H1 (cell line): ENCODE results near the gene AK2. TPM values are rescaled to one million over a fixed set of nuclear protein-coding genes. Genes with fewer than 3 reads are reported as not detected.
A peak's percentile ranks its signal among the peaks of the same experiment; 100 is the strongest.

Experiments used
- CTCF ChIA-PET: fragments of 300-600 bp; sonication (Branson Sonifier 250); formaldehyde crosslinking; loops from one replicate; lab custom pipeline; 2021; ENCODE audit not compliant: partially characterized antibody; lab: Charles Lee
- POLR2A ChIA-PET: fragments of 300-600 bp; sonication (Branson Sonifier 250); formaldehyde crosslinking; loops from one replicate; lab custom pipeline; 2021; ENCODE audit warnings: inconsistent platforms; ENCODE audit not compliant: partially characterized antibody; lab: Charles Lee
- DNase-seq, 2 experiments: peaks; one replicate each; pipeline versions ENCODE4 v3.0.0 to v3.0.0-alpha.2; 2010 to 2022; ENCODE audit warnings: low spot score in 2 of 2, low read depth in 1 of 2, mixed read lengths in 1 of 2
- FAIRE-seq: peaks from 2 replicates; lab custom pipeline; 2011; peaks lifted over from hg19 to GRCh38; lab: Jason Lieb, UNC
- H2AFZ ChIP-seq: 2 replicates; pipeline ENCODE4 v1.8.1; 2012; ENCODE audit warnings: low read length, inconsistent platforms
- H2AK5ac ChIP-seq: 2 replicates; pipeline ENCODE4 v1.6.1; 2013; ENCODE audit warnings: low read depth, low read length
- H2BK120ac ChIP-seq: replicated peaks from 2 replicates; pipeline ENCODE3; 2013; ENCODE audit warnings: low read depth, low read length, inconsistent platforms
- H2BK12ac ChIP-seq: 2 replicates; pipeline ENCODE4 v1.6.1; 2013; ENCODE audit warnings: low read depth, low read length
- H2BK15ac ChIP-seq: 2 replicates; pipeline ENCODE4 v1.6.1; 2013; ENCODE audit warnings: low read length
- H2BK20ac ChIP-seq: 2 replicates; pipeline ENCODE4 v1.6.1; 2013; ENCODE audit warnings: low read length
- H2BK5ac ChIP-seq: 2 replicates; pipeline ENCODE4 v1.6.1; 2013; ENCODE audit warnings: low read depth, low read length
- H3K14ac ChIP-seq: 2 replicates; pipeline ENCODE4 v1.6.1; 2013; ENCODE audit warnings: inconsistent platforms; ENCODE audit not compliant: insufficient read length
- H3K18ac ChIP-seq: 2 replicates; pipeline ENCODE4 v1.6.1; 2013; ENCODE audit warnings: low read length; ENCODE audit errors: extremely low read depth
- H3K23ac ChIP-seq: 2 replicates; pipeline ENCODE4 v1.6.1; 2013; ENCODE audit warnings: inconsistent platforms; ENCODE audit not compliant: insufficient read length
- H3K23me2 ChIP-seq: 2 replicates; pipeline ENCODE4 v1.6.1; 2013; ENCODE audit warnings: low read depth, low read length
- H3K27ac ChIP-seq: 2 replicates; pipeline ENCODE4 v1.6.1; 2011; ENCODE audit warnings: low read depth, low read length, inconsistent platforms
- H3K27me3 ChIP-seq, 4 experiments: replicated peaks in 1 of 4; 1 replicate in 1 of 4; 2 replicates in 3 of 4; pipeline versions ENCODE4 v1.6.1 to v1.8.1; 2011 to 2013; ENCODE audit warnings: low read length in 3 of 4, mild to moderate bottlenecking in 3 of 4, inconsistent platforms in 2 of 4, mixed read lengths in 2 of 4, moderate library complexity in 1 of 4; ENCODE audit not compliant: control insufficient read depth in 3 of 4, insufficient read depth in 3 of 4; ENCODE audit errors: extremely low read depth in 1 of 4
- H3K36me3 ChIP-seq, 4 experiments: 2 replicates each; pipeline versions ENCODE4 v1.6.1 to v1.8.1; 2011 to 2013; ENCODE audit warnings: mild to moderate bottlenecking in 4 of 4, low read length in 3 of 4, moderate library complexity in 2 of 4, control low read depth in 1 of 4, inconsistent platforms in 1 of 4; ENCODE audit not compliant: insufficient read depth in 4 of 4, control insufficient read depth in 2 of 4
- H3K4ac ChIP-seq: replicated peaks from 2 replicates; pipeline ENCODE3; 2013; ENCODE audit warnings: low read length, low read depth, mixed read lengths, inconsistent platforms; ENCODE audit not compliant: insufficient read length
- H3K4me1 ChIP-seq, 4 experiments: replicated peaks in 1 of 4; 1 replicate in 1 of 4; 2 replicates in 3 of 4; pipeline versions ENCODE4 v1.6.1 to v1.8.1; 2011 to 2013; ENCODE audit warnings: low read length in 3 of 4, inconsistent platforms in 2 of 4, mixed read lengths in 1 of 4; ENCODE audit not compliant: insufficient read depth in 4 of 4, control insufficient read depth in 3 of 4
- H3K4me2 ChIP-seq, 2 experiments: 2 replicates each; pipeline versions ENCODE4 v1.6.1 to v1.8.1; 2011 to 2013; ENCODE audit warnings: low read depth in 2 of 2, low read length in 2 of 2, control low read depth in 1 of 2, inconsistent platforms in 1 of 2, mild to moderate bottlenecking in 1 of 2; ENCODE audit not compliant: insufficient read depth in 1 of 2
- H3K4me3 ChIP-seq, 4 experiments: fragments of 200-600, 300-600 bp in 1 of 4; sonication (generic), shearing (Covaris generic), sonication (Bioruptor Twin) in 1 of 4; 2 replicates each; pipeline versions ENCODE4 v1.5.1 to v1.8.1; 2011 to 2016; ENCODE audit warnings: low read length in 4 of 4, low read depth in 3 of 4, control low read depth in 2 of 4, inconsistent platforms in 2 of 4, mild to moderate bottlenecking in 2 of 4, mixed read lengths in 1 of 4, moderate library complexity in 1 of 4; ENCODE audit not compliant: insufficient read depth in 2 of 4; ENCODE audit errors: extremely low read depth in 1 of 4
- H3K56ac ChIP-seq: replicated peaks from 2 replicates; pipeline ENCODE3; 2013; ENCODE audit warnings: low read depth, mild to moderate bottlenecking, mixed read lengths, low read length, inconsistent platforms; ENCODE audit not compliant: insufficient read length
- H3K79me1 ChIP-seq: 2 replicates; pipeline ENCODE4 v1.6.1; 2013; ENCODE audit warnings: low read depth, low read length, control low read depth
- H3K79me2 ChIP-seq, 2 experiments: 2 replicates each; pipeline versions ENCODE4 v1.6.1 to v1.8.1; 2012 to 2013; ENCODE audit warnings: low read length in 2 of 2, mild to moderate bottlenecking in 2 of 2, inconsistent platforms in 1 of 2; ENCODE audit not compliant: insufficient read depth in 2 of 2, control insufficient read depth in 1 of 2
- H3K9ac ChIP-seq, 4 experiments: replicated peaks in 1 of 4; 1 replicate in 1 of 4; 2 replicates in 3 of 4; pipeline versions ENCODE4 v1.6.1 to v1.8.1; 2011 to 2013; ENCODE audit warnings: low read depth in 3 of 4, low read length in 3 of 4, control low read depth in 2 of 4, mild to moderate bottlenecking in 2 of 4, moderate library complexity in 2 of 4, inconsistent platforms in 1 of 4; ENCODE audit errors: extremely low read depth in 1 of 4
- H3K9me3 ChIP-seq, 2 experiments: 2 replicates each; pipeline versions ENCODE4 v1.6.1 to v1.8.1; 2012 to 2013; ENCODE audit warnings: mild to moderate bottlenecking in 2 of 2, moderate library complexity in 2 of 2, control low read depth in 1 of 2, inconsistent platforms in 1 of 2, low read depth in 1 of 2, low read length in 1 of 2, mixed read lengths in 1 of 2; ENCODE audit not compliant: insufficient read depth in 2 of 2
- H4K20me1 ChIP-seq, 2 experiments: replicated peaks in 1 of 2; 2 replicates each; pipeline versions ENCODE3 to v1.8.1; 2011 to 2013; ENCODE audit warnings: inconsistent platforms in 2 of 2, low read length in 2 of 2, mild to moderate bottlenecking in 1 of 2; ENCODE audit not compliant: insufficient read depth in 2 of 2, control insufficient read depth in 1 of 2
- H4K5ac ChIP-seq: 2 replicates; pipeline ENCODE4 v1.6.1; 2013; ENCODE audit warnings: low read length, low read depth, mixed read lengths, inconsistent platforms; ENCODE audit not compliant: insufficient read length
- H4K8ac ChIP-seq: 2 replicates; pipeline ENCODE4 v1.8.0; 2013; ENCODE audit warnings: mild to moderate bottlenecking, moderate library complexity, low read length, inconsistent platforms; ENCODE audit not compliant: insufficient read depth; ENCODE audit errors: extremely low read depth
- H4K91ac ChIP-seq: replicated peaks from 2 replicates; pipeline ENCODE3; 2013; ENCODE audit warnings: low read length, mixed read lengths, inconsistent platforms; ENCODE audit not compliant: insufficient read length
- ASH2L ChIP-seq: fragments of 200-600, 300-600 bp; sonication (generic); IDR thresholded peaks from one replicate; pipeline ENCODE4 v1.7.1; 2017; ENCODE audit warnings: low read length
- MAFK ChIP-seq: IDR thresholded peaks from 2 replicates; pipeline ENCODE4 v1.6.1; 2012; ENCODE audit warnings: low read depth, mild to moderate bottlenecking, improper control_type of control experiment, low read length
- WGBS, 2 experiments: shearing (Covaris generic) in 1 of 2; methylation state at CpG; one replicate each; pipeline versions ENCODE4 v1.1.6 to v1.1.7; 2013 to 2015; ENCODE audit warnings: low lambda C conversion rate in 2 of 2, mixed read lengths in 2 of 2, inconsistent platforms in 1 of 2, low coverage in 1 of 2, missing lambda C conversion rate in 1 of 2; ENCODE audit not compliant: insufficient replicate concordance in 2 of 2, insufficient coverage in 1 of 2, insufficient read length in 1 of 2; ENCODE audit errors: extremely low coverage in 1 of 2, missing lambda C conversion rate in 1 of 2; 5-methylcytosine and 5-hydroxymethylcytosine counted together
- polyA plus RNA-seq, 7 experiments: library from polyadenylated mRNA; depleted of rRNA in 3 of 7; stranded (reverse) in 5 of 7; unstranded in 2 of 7; fragments of >200 nt in 5 of 7; fragments of 200-250 nt in 2 of 7; gene quantifications; 1 replicate in 5 of 7; 2 replicates in 1 of 7; 4 replicates in 1 of 7; pipeline versions ENCODE4 v1.2.1 to v1.2.3, GENCODE V29; 2011 to 2013; ENCODE audit warnings: missing spikeins in 2 of 7, mixed read lengths in 2 of 7
- total RNA-seq: library from RNA; stranded (reverse); fragmentation: NEBNext Ultra II Directional; extraction: Animal tissue kit (Norgen Biotek cat#: 25700); gene quantifications from 2 replicates; pipeline ENCODE4 v1.2.1, GENCODE V29; 2021

AK2 gene
- total and polyA plus RNA-seq, 2 of the 8 experiments (the other 6 are each of a cell fraction or from before 2014, with no cell fraction given): 92.3 to 137 TPM

DNA sequence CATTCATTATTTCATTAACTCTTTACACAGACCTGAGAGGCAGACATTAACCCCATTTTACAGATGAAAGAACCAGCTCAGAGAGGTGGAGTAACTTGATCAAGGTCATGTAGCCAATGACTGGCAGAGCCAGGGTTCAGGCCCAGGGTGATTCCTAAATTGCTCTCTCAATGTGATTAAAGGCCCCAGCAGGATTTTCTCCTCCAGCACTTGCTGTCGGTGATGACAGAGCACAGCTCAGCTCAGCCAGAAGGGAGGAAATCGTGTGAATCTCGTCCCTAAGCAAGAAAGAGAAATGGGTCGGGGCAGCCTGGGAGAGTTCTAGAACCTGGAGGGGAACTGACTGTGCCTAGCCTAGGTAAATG is 52.6 kb downstream of the AK2 start:
- no peak overlapping the region for H4K5ac ChIP-seq
- no peak overlapping the region for H3K4ac ChIP-seq
- H2BK15ac ChIP-seq: no peak overlapping the region
- ChIA-PET POLR2A (interaction anchor here (0.9 to 2.3 kb wide), 6 partner anchors 9 to 29 kb away, joined by 3 to 11 read pairs (median 4); partner anchors contain the start of gene RNF19B), CTCF (interaction anchor here (0.7 to 1.4 kb wide), 7 partner anchors 8 to 98 kb away, joined by 3 to 5 read pairs (median 3); partner anchors contain the start of gene HPCA)
- peak overlapping the region; percentile 23 to 45 for H3K4me2 ChIP-seq
- H3K9me3 ChIP-seq: no peaks in the 10 kb centered on the region
- H4K91ac ChIP-seq: no peak overlapping the region
- whole genome bisulfite sequencing, 2 experiments: 32% methylated on average over 4 of the region's 4 CpGs; no CpG with 5 or more reads in 1 of the 2 experiments
- no peaks in the 10 kb centered on the region for H3K79me1 ChIP-seq
- TF ChIP-seq MAFK (no peak), ASH2L (peak; percentile 37)
- H3K36me3 ChIP-seq: no peaks in the 10 kb centered on the region
- H2BK20ac ChIP-seq: peak overlapping the region; percentile 75
- H3K23me2 ChIP-seq: no peaks in the 10 kb centered on the region
- H2BK120ac ChIP-seq: no peak overlapping the region
- H3K27me3 ChIP-seq: peaks cover 0 to 2% (median 0%) of the 10 kb centered on the region in 4 experiments; a peak in 1 of 7 replicates
- FAIRE-seq (no peak), DNase-seq (no peak)
- no peak overlapping the region for H2AK5ac ChIP-seq
- H3K79me2 ChIP-seq: no peaks in the 10 kb centered on the region
- peak overlapping the region; percentile 49; the same call in 1 of the 2 replicates for H2BK5ac ChIP-seq
- H4K20me1 ChIP-seq: no peaks in the 10 kb centered on the region
- no peak overlapping the region for H3K56ac ChIP-seq
- H3K9ac ChIP-seq: peak overlapping the region in 1 of 4 experiments; percentile 4; a peak in 1 of 7 replicates
- no peak overlapping the region for H3K14ac ChIP-seq
- peaks cover 8 to 20% (median 10%) of the 10 kb centered on the region in 4 experiments; a peak in 6 of 7 replicates for H3K4me1 ChIP-seq
- H3K23ac ChIP-seq: no peak overlapping the region
- no peak overlapping the region for H4K8ac ChIP-seq
- peak overlapping the region; percentile 48; the same call in 1 of the 2 replicates for H3K27ac ChIP-seq
- H3K4me3 ChIP-seq: no peak overlapping the region
- 0 out of 2 replicates have a peak overlapping the region, but pooled peaks have one; percentile 35 for H2AFZ ChIP-seq
- H2BK12ac ChIP-seq: no peak overlapping the region
- H3K18ac ChIP-seq: 0 out of 2 replicates have a peak overlapping the region, but pooled peaks have one; percentile 27
